Esophagus squamous epithelium (tissue), 4 donors: Measurements from ENCODE around the gene KLHL33.

ENCODE experiments used
- POLR2A ChIP-seq, 4 donors: fragments of 450-650 bp; IDR thresholded peaks; one replicate each; pipeline ENCODE4 v1.6.1; 2017; ENCODE audit warnings: antibody characterized with exemption in 4 of 4, mild to moderate bottlenecking in 4 of 4, moderate library complexity in 3 of 4
- TF ChIP-seq, protein P1 (sequence below), 6 experiments: fragments of 450-650 bp in 4 of 6; fragments of 200-600 bp in 2 of 6; sonication (generic) in 2 of 6; IDR thresholded peaks; one replicate each; pipeline ENCODE4 v1.5.1; 2016 to 2019; ENCODE audit warnings: antibody characterized with exemption in 6 of 6, mild to moderate bottlenecking in 4 of 6, moderate library complexity in 4 of 6

DNA sequence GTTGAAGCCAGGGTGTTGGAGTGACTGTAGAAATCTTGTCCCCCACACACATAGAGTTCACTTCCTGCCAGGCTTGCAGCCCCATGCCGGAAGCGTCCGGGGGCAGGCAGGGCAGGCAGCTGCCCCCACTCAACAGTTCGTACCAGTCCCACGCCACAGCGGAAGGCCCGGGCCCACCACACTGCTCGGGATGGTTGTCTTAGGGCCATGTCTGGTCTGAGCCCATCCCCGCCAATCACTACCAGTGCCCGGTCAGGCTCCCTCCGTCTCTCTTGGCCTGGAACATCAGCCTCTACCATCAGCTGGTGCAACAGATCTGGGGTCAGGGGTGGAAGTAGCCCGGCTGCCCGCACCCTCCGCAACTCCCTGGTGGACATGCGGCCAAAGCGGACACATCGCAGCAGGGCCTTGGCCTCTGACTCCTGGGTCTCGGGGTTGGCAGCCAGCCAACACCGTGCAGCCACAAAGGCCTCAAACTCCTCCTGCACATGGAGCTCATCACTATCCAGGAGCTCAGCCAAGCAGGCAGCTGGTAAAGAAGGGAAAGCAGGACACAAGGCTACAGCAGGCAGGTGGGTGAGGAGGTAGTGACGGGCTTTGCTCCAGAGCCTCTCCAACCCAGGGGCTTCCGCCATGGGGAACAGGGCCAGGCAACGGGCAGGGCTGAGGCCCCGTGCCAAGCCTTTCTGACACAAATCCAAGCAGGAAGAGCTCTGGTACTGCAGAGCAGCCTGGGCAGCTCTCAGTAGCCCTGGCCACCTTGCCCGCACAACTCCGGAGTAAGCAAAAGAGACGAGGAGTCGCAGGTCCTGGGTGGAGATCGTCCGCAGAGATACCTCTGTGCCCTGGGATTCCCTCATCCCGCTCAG, 5.9 kb downstream of the KLHL33 start:
- TF ChIP-seq, protein P1, sequence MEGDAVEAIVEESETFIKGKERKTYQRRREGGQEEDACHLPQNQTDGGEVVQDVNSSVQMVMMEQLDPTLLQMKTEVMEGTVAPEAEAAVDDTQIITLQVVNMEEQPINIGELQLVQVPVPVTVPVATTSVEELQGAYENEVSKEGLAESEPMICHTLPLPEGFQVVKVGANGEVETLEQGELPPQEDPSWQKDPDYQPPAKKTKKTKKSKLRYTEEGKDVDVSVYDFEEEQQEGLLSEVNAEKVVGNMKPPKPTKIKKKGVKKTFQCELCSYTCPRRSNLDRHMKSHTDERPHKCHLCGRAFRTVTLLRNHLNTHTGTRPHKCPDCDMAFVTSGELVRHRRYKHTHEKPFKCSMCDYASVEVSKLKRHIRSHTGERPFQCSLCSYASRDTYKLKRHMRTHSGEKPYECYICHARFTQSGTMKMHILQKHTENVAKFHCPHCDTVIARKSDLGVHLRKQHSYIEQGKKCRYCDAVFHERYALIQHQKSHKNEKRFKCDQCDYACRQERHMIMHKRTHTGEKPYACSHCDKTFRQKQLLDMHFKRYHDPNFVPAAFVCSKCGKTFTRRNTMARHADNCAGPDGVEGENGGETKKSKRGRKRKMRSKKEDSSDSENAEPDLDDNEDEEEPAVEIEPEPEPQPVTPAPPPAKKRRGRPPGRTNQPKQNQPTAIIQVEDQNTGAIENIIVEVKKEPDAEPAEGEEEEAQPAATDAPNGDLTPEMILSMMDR (IDR thresholded peaks at IDR 0.05), result no peak
- TF ChIP-seq POLR2A (IDR thresholded peaks at IDR 0.05), result no peak
